H1 (cell line): Measurements from ENCODE around the gene COG7. TPM values are rescaled to one million over a fixed set of nuclear protein-coding genes. Genes with fewer than 3 reads are reported as not detected.

Experiments used
- CTCF ChIA-PET: fragments of 300-600 bp; sonication (Branson Sonifier 250); formaldehyde crosslinking; loops from one replicate; lab custom pipeline; 2021; ENCODE audit not compliant: partially characterized antibody; lab: Charles Lee
- POLR2A ChIA-PET: fragments of 300-600 bp; sonication (Branson Sonifier 250); formaldehyde crosslinking; loops from one replicate; lab custom pipeline; 2021; ENCODE audit warnings: inconsistent platforms; ENCODE audit not compliant: partially characterized antibody; lab: Charles Lee
- DNase-seq, 2 experiments: peaks; one replicate each; pipeline versions ENCODE4 v3.0.0 to v3.0.0-alpha.2; 2010 to 2022; ENCODE audit warnings: low spot score in 2 of 2, low read depth in 1 of 2, mixed read lengths in 1 of 2
- FAIRE-seq: peaks from 2 replicates; lab custom pipeline; 2011; peaks lifted over from hg19 to GRCh38; lab: Jason Lieb, UNC
- H2AFZ ChIP-seq: 2 replicates; pipeline ENCODE4 v1.8.1; 2012; ENCODE audit warnings: low read length, inconsistent platforms
- H2AK5ac ChIP-seq: 2 replicates; pipeline ENCODE4 v1.6.1; 2013; ENCODE audit warnings: low read depth, low read length
- H2BK120ac ChIP-seq: replicated peaks from 2 replicates; pipeline ENCODE3; 2013; ENCODE audit warnings: low read depth, low read length, inconsistent platforms
- H2BK12ac ChIP-seq: 2 replicates; pipeline ENCODE4 v1.6.1; 2013; ENCODE audit warnings: low read depth, low read length
- H2BK15ac ChIP-seq: 2 replicates; pipeline ENCODE4 v1.6.1; 2013; ENCODE audit warnings: low read length
- H2BK20ac ChIP-seq: 2 replicates; pipeline ENCODE4 v1.6.1; 2013; ENCODE audit warnings: low read length
- H2BK5ac ChIP-seq: 2 replicates; pipeline ENCODE4 v1.6.1; 2013; ENCODE audit warnings: low read depth, low read length
- H3K14ac ChIP-seq: 2 replicates; pipeline ENCODE4 v1.6.1; 2013; ENCODE audit warnings: inconsistent platforms; ENCODE audit not compliant: insufficient read length
- H3K18ac ChIP-seq: 2 replicates; pipeline ENCODE4 v1.6.1; 2013; ENCODE audit warnings: low read length; ENCODE audit errors: extremely low read depth
- H3K23ac ChIP-seq: 2 replicates; pipeline ENCODE4 v1.6.1; 2013; ENCODE audit warnings: inconsistent platforms; ENCODE audit not compliant: insufficient read length
- H3K23me2 ChIP-seq: 2 replicates; pipeline ENCODE4 v1.6.1; 2013; ENCODE audit warnings: low read depth, low read length
- H3K27ac ChIP-seq: 2 replicates; pipeline ENCODE4 v1.6.1; 2011; ENCODE audit warnings: low read depth, low read length, inconsistent platforms
- H3K27me3 ChIP-seq, 4 experiments: replicated peaks in 1 of 4; 1 replicate in 1 of 4; 2 replicates in 3 of 4; pipeline versions ENCODE4 v1.6.1 to v1.8.1; 2011 to 2013; ENCODE audit warnings: low read length in 3 of 4, mild to moderate bottlenecking in 3 of 4, inconsistent platforms in 2 of 4, mixed read lengths in 2 of 4, moderate library complexity in 1 of 4; ENCODE audit not compliant: control insufficient read depth in 3 of 4, insufficient read depth in 3 of 4; ENCODE audit errors: extremely low read depth in 1 of 4
- H3K36me3 ChIP-seq, 4 experiments: 2 replicates each; pipeline versions ENCODE4 v1.6.1 to v1.8.1; 2011 to 2013; ENCODE audit warnings: mild to moderate bottlenecking in 4 of 4, low read length in 3 of 4, moderate library complexity in 2 of 4, control low read depth in 1 of 4, inconsistent platforms in 1 of 4; ENCODE audit not compliant: insufficient read depth in 4 of 4, control insufficient read depth in 2 of 4
- H3K4ac ChIP-seq: replicated peaks from 2 replicates; pipeline ENCODE3; 2013; ENCODE audit warnings: low read length, low read depth, mixed read lengths, inconsistent platforms; ENCODE audit not compliant: insufficient read length
- H3K4me1 ChIP-seq, 4 experiments: replicated peaks in 1 of 4; 1 replicate in 1 of 4; 2 replicates in 3 of 4; pipeline versions ENCODE4 v1.6.1 to v1.8.1; 2011 to 2013; ENCODE audit warnings: low read length in 3 of 4, inconsistent platforms in 2 of 4, mixed read lengths in 1 of 4; ENCODE audit not compliant: insufficient read depth in 4 of 4, control insufficient read depth in 3 of 4
- H3K4me2 ChIP-seq, 2 experiments: 2 replicates each; pipeline versions ENCODE4 v1.6.1 to v1.8.1; 2011 to 2013; ENCODE audit warnings: low read depth in 2 of 2, low read length in 2 of 2, control low read depth in 1 of 2, inconsistent platforms in 1 of 2, mild to moderate bottlenecking in 1 of 2; ENCODE audit not compliant: insufficient read depth in 1 of 2
- H3K4me3 ChIP-seq, 4 experiments: fragments of 200-600, 300-600 bp in 1 of 4; sonication (generic), shearing (Covaris generic), sonication (Bioruptor Twin) in 1 of 4; 2 replicates each; pipeline versions ENCODE4 v1.5.1 to v1.8.1; 2011 to 2016; ENCODE audit warnings: low read length in 4 of 4, low read depth in 3 of 4, control low read depth in 2 of 4, inconsistent platforms in 2 of 4, mild to moderate bottlenecking in 2 of 4, mixed read lengths in 1 of 4, moderate library complexity in 1 of 4; ENCODE audit not compliant: insufficient read depth in 2 of 4; ENCODE audit errors: extremely low read depth in 1 of 4
- H3K56ac ChIP-seq: replicated peaks from 2 replicates; pipeline ENCODE3; 2013; ENCODE audit warnings: low read depth, mild to moderate bottlenecking, mixed read lengths, low read length, inconsistent platforms; ENCODE audit not compliant: insufficient read length
- H3K79me1 ChIP-seq: 2 replicates; pipeline ENCODE4 v1.6.1; 2013; ENCODE audit warnings: low read depth, low read length, control low read depth
- H3K79me2 ChIP-seq, 2 experiments: 2 replicates each; pipeline versions ENCODE4 v1.6.1 to v1.8.1; 2012 to 2013; ENCODE audit warnings: low read length in 2 of 2, mild to moderate bottlenecking in 2 of 2, inconsistent platforms in 1 of 2; ENCODE audit not compliant: insufficient read depth in 2 of 2, control insufficient read depth in 1 of 2
- H3K9ac ChIP-seq, 4 experiments: replicated peaks in 1 of 4; 1 replicate in 1 of 4; 2 replicates in 3 of 4; pipeline versions ENCODE4 v1.6.1 to v1.8.1; 2011 to 2013; ENCODE audit warnings: low read depth in 3 of 4, low read length in 3 of 4, control low read depth in 2 of 4, mild to moderate bottlenecking in 2 of 4, moderate library complexity in 2 of 4, inconsistent platforms in 1 of 4; ENCODE audit errors: extremely low read depth in 1 of 4
- H3K9me3 ChIP-seq, 2 experiments: 2 replicates each; pipeline versions ENCODE4 v1.6.1 to v1.8.1; 2012 to 2013; ENCODE audit warnings: mild to moderate bottlenecking in 2 of 2, moderate library complexity in 2 of 2, control low read depth in 1 of 2, inconsistent platforms in 1 of 2, low read depth in 1 of 2, low read length in 1 of 2, mixed read lengths in 1 of 2; ENCODE audit not compliant: insufficient read depth in 2 of 2
- H4K20me1 ChIP-seq, 2 experiments: replicated peaks in 1 of 2; 2 replicates each; pipeline versions ENCODE3 to v1.8.1; 2011 to 2013; ENCODE audit warnings: inconsistent platforms in 2 of 2, low read length in 2 of 2, mild to moderate bottlenecking in 1 of 2; ENCODE audit not compliant: insufficient read depth in 2 of 2, control insufficient read depth in 1 of 2
- H4K5ac ChIP-seq: 2 replicates; pipeline ENCODE4 v1.6.1; 2013; ENCODE audit warnings: low read length, low read depth, mixed read lengths, inconsistent platforms; ENCODE audit not compliant: insufficient read length
- H4K8ac ChIP-seq: 2 replicates; pipeline ENCODE4 v1.8.0; 2013; ENCODE audit warnings: mild to moderate bottlenecking, moderate library complexity, low read length, inconsistent platforms; ENCODE audit not compliant: insufficient read depth; ENCODE audit errors: extremely low read depth
- H4K91ac ChIP-seq: replicated peaks from 2 replicates; pipeline ENCODE3; 2013; ENCODE audit warnings: low read length, mixed read lengths, inconsistent platforms; ENCODE audit not compliant: insufficient read length
- BACH1 ChIP-seq: IDR thresholded peaks from 2 replicates; pipeline ENCODE4 v1.6.1; 2012; ENCODE audit warnings: low read length, improper control_type of control experiment
- BCL11A ChIP-seq, 2 experiments: IDR thresholded peaks; one replicate each; pipeline ENCODE4 v1.6.1; 2011; ENCODE audit warnings: low read depth in 2 of 2, low read length in 2 of 2, mild to moderate bottlenecking in 2 of 2
- CREB1 ChIP-seq: IDR thresholded peaks from 2 replicates; pipeline ENCODE4 v1.6.1; 2012; ENCODE audit warnings: inconsistent platforms
- CTCF ChIP-seq, 3 experiments: IDR thresholded peaks; 1 replicate in 2 of 3; 2 replicates in 1 of 3; pipeline versions ENCODE4 v1.5.1 to v1.6.1; 2011; ENCODE audit warnings: low read length in 3 of 3, mild to moderate bottlenecking in 3 of 3, inconsistent platforms in 2 of 3, low read depth in 1 of 3, moderate library complexity in 1 of 3; ENCODE audit not compliant: insufficient read depth in 1 of 3; ENCODE audit errors: control extremely low read depth in 1 of 3
- E2F6 ChIP-seq: IDR thresholded peaks from 2 replicates; pipeline ENCODE4 v1.6.1; 2012; ENCODE audit warnings: inconsistent platforms
- GABPA ChIP-seq: IDR thresholded peaks from 2 replicates; pipeline ENCODE4 v1.6.1; 2011; ENCODE audit warnings: mild to moderate bottlenecking, low read length, moderate library complexity, borderline replicate concordance; ENCODE audit not compliant: insufficient read depth
- PHF8 ChIP-seq: fragments of 200-600 bp; sonication (generic); conservative IDR thresholded peaks from 2 replicates; pipeline ENCODE4 v1.7.1; 2012; ENCODE audit warnings: low read depth, mild to moderate bottlenecking, inconsistent platforms, low read length, moderate library complexity
- SRF ChIP-seq: IDR thresholded peaks from 2 replicates; pipeline ENCODE4 v1.6.1; 2011; ENCODE audit warnings: mild to moderate bottlenecking, low read depth, low read length, moderate library complexity
- WGBS, 2 experiments: shearing (Covaris generic) in 1 of 2; methylation state at CpG; one replicate each; pipeline versions ENCODE4 v1.1.6 to v1.1.7; 2013 to 2015; ENCODE audit warnings: low lambda C conversion rate in 2 of 2, mixed read lengths in 2 of 2, inconsistent platforms in 1 of 2, low coverage in 1 of 2, missing lambda C conversion rate in 1 of 2; ENCODE audit not compliant: insufficient replicate concordance in 2 of 2, insufficient coverage in 1 of 2, insufficient read length in 1 of 2; ENCODE audit errors: extremely low coverage in 1 of 2, missing lambda C conversion rate in 1 of 2; 5-methylcytosine and 5-hydroxymethylcytosine counted together
- polyA plus RNA-seq, 7 experiments: library from polyadenylated mRNA; depleted of rRNA in 3 of 7; stranded (reverse) in 5 of 7; unstranded in 2 of 7; fragments of >200 nt in 5 of 7; fragments of 200-250 nt in 2 of 7; gene quantifications; 1 replicate in 5 of 7; 2 replicates in 1 of 7; 4 replicates in 1 of 7; pipeline versions ENCODE4 v1.2.1 to v1.2.3, GENCODE V29; 2011 to 2013; ENCODE audit warnings: missing spikeins in 2 of 7, mixed read lengths in 2 of 7
- total RNA-seq: library from RNA; stranded (reverse); fragmentation: NEBNext Ultra II Directional; extraction: Animal tissue kit (Norgen Biotek cat#: 25700); gene quantifications from 2 replicates; pipeline ENCODE4 v1.2.1, GENCODE V29; 2021
- TF ChIP-seq, protein P1 (sequence below): IDR thresholded peaks from 2 replicates; pipeline ENCODE4 v1.6.1; 2011; ENCODE audit warnings: low read depth, mild to moderate bottlenecking, low read length; ENCODE audit not compliant: insufficient read depth

COG7 gene
- total and polyA plus RNA-seq, 2 of the 8 experiments (the other 6 are each of a cell fraction or from before 2014, with no cell fraction given) = 17.2 to 40.4 TPM

DNA sequence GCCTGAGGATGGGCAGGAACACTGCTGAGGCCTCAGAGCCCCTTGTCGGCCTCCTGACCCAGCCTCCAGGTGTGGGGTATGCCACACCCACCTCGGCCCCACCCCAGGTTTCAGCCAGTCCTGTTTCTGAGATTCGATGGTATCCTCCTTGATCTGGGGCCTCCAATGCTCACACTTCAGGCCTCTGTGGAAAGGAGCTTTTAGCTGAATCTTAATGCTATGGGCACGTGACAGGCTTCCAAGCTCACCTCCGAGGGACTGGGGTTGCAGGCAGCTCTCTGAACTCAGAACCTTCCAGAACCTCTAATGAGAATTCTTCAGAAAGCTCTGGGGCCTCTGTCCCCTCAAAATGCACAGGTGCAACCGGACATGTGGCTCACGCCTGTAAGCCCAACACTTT is 96.0 kb downstream of the COG7 start:
- Histone ChIP-seq H2BK12ac (no peak overlapping the region), H2BK20ac (no peak overlapping the region), H3K4me1 (no peaks in the 10 kb centered on the region; a peak in 1 of 7 replicates), H3K18ac (no peak overlapping the region), H3K56ac (no peak overlapping the region), H2BK5ac (no peak overlapping the region), H3K9ac (no peak overlapping the region), H3K4me3 (no peak overlapping the region), H2BK120ac (no peak overlapping the region), H2AK5ac (no peak overlapping the region), H4K91ac (no peak overlapping the region), H3K4ac (no peak overlapping the region), H2AFZ (no peak overlapping the region), H3K79me2 (no peaks in the 10 kb centered on the region), H3K27me3 (no peaks in the 10 kb centered on the region), H3K27ac (no peak overlapping the region), H3K23ac (no peak overlapping the region), H4K20me1 (no peaks in the 10 kb centered on the region), H4K8ac (no peak overlapping the region), H3K79me1 (no peaks in the 10 kb centered on the region), H3K9me3 (no peaks in the 10 kb centered on the region), H2BK15ac (no peak overlapping the region), H3K14ac (no peak overlapping the region), H3K23me2 (no peaks in the 10 kb centered on the region), H4K5ac (no peak overlapping the region), H3K36me3 (no peaks in the 10 kb centered on the region), H3K4me2 (no peak overlapping the region)
- DNase-seq = no peak
- no peak for FAIRE-seq
- WGBS, 2 experiments = 93% methylated on average over 6 of the region's 7 CpGs; no CpG with 5 or more reads in 1 of the 2 experiments
- CTCF ChIA-PET = interaction anchor here (0.6 to 3.7 kb wide), 4 partner anchors 8 to 79 kb away, joined by 3 to 18 read pairs (median 5); no protein-coding TSS in a partner anchor
- POLR2A ChIA-PET = interaction anchor here (0.7 kb wide), 1 partner anchor 9 kb away, joined by 3 read pairs; no protein-coding TSS in a partner anchor
- TF ChIP-seq PHF8 = no peak
- no peak for TF ChIP-seq CTCF (IDR thresholded peaks at IDR 0.05; ENCODE audit: control extremely low read depth in 1 of 3, insufficient read depth in 1 of 3, low read depth in 1 of 3, low read length in 3 of 3)
- no peak for TF ChIP-seq GABPA
- TF ChIP-seq BACH1 = no peak
- TF ChIP-seq SRF = no peak
- TF ChIP-seq, protein P1, sequence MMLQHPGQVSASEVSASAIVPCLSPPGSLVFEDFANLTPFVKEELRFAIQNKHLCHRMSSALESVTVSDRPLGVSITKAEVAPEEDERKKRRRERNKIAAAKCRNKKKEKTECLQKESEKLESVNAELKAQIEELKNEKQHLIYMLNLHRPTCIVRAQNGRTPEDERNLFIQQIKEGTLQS = no peak
- TF ChIP-seq BCL11A (IDR thresholded peaks at IDR 0.05; ENCODE audit: low read depth in 2 of 2, low read length in 2 of 2) = no peak
- no peak for TF ChIP-seq CREB1
- TF ChIP-seq E2F6 = no peak
